ENCODE data around the gene BTG1.
A peak's percentile ranks its signal among the peaks of the same experiment; 100 is the strongest.
"Not testable (repeated sequence)": the region's sequence is repeated elsewhere in the genome, so short reads cannot be mapped to it uniquely, and the experiment has no call there.

The BTG1 gene

GRCh38 chr12:92147491-92147890 lies 1.8 kb upstream of the BTG1 start:
- no peak for DNase-seq

GRCh38 chr12:92146497-92147224 lies 1.0 kb upstream of the BTG1 start:
- no peak for DNase-seq

GRCh38 chr12:92145481-92145730 lies 240 bp downstream of the BTG1 start:
- no peak for DNase-seq

GRCh38 chr12:92144631-92145480 lies 790 bp downstream of the BTG1 start:
- peak; percentile 67 for DNase-seq

- peak; percentile 78 for DNase-seq
Observed at GRCh38 chr12:92143686-92144630, 1.7 kb downstream of the BTG1 start.

- DNase-seq: no peak
Observed at GRCh38 chr12:92143258-92143657, 2.4 kb downstream of the BTG1 start.

- no peak for DNase-seq
Observed at GRCh38 chr12:92142251-92142926, 3.3 kb downstream of the BTG1 start.

- DNase-seq: no peak
Observed at GRCh38 chr12:92141591-92142121, 4.0 kb downstream of the BTG1 start.

- no peak for DNase-seq
Observed at GRCh38 chr12:92140896-92141536, 4.6 kb downstream of the BTG1 start.

- no peak for DNase-seq
Observed at GRCh38 chr12:92140156-92140555, 5.5 kb downstream of the BTG1 start.

- no peak for DNase-seq
Observed at GRCh38 chr12:92139634-92140150, 6.0 kb downstream of the BTG1 start.

- DNase-seq: no peak
Observed at GRCh38 chr12:92138626-92139025, 7.0 kb downstream of the BTG1 start.

- no peak for DNase-seq
Observed at GRCh38 chr12:92138144-92138543, 7.5 kb downstream of the BTG1 start.

- DNase-seq: no peak
Observed at GRCh38 chr12:92136965-92137721, 8.5 kb downstream of the BTG1 start.

- no peak for DNase-seq
Observed at GRCh38 chr12:92136026-92136730, 9.5 kb downstream of the BTG1 start.

- DNase-seq: not testable (repeated sequence)
Observed at GRCh38 chr12:92135541-92135940, 10.1 kb downstream of the BTG1 start.

GRCh38 chr12:92134638-92135274 lies 10.9 kb downstream of the BTG1 start:
- DNase-seq: no peak

- no peak for DNase-seq
Observed at GRCh38 chr12:92133795-92134637, 11.6 kb downstream of the BTG1 start.

- DNase-seq: no peak
Observed at GRCh38 chr12:92133171-92133570, 12.5 kb downstream of the BTG1 start.
